ENCODE results near the gene KLHL29. TPM values are rescaled to one million over a fixed set of nuclear protein-coding genes. Genes with fewer than 3 reads are reported as not detected.
A peak's percentile ranks its signal among the peaks of the same experiment; 100 is the strongest.

KLHL29 gene
- total and polyA plus RNA-seq, 5 donors from 2014 or later: 0.09 to 1.3 (median 0.24) TPM

DNA sequence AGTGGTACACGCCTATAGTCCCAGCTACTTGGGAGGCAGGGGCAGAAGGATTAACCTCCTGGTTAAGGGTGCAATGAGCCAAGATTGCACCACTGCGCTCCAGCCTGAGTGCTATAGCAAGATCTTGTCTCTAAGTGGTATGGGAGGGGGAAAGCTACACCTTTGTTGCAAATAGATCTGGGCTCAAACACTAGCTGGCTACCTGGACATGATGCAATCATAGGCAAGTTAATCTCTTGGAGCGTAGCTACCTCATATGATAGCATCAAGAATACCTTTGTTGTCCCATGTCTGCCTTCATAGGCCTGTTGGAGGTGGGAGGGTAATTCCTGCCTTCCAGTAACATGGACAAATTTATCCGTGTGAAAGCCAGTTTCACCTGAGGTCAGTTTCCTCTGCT is 15.7 kb downstream of the KLHL29 start:
- Histone ChIP-seq H3K4me1 (ENCODE audit: control insufficient read depth, insufficient read depth, low read length, poor library complexity, severe bottlenecking) (no peaks in the 10 kb centered on the region), H3K27me3 (ENCODE audit: control insufficient read depth, insufficient read depth, low read length) (no peaks in the 10 kb centered on the region), H3K36me3 (ENCODE audit: control insufficient read depth, insufficient read depth, low read length) (no peaks in the 10 kb centered on the region), H3K4me3 (ENCODE audit: low read depth, low read length) (no peak overlapping the region), H3K27ac (ENCODE audit: insufficient read depth, low read length, poor library complexity, severe bottlenecking) (no peak overlapping the region), H3K9me3 (ENCODE audit: control insufficient read depth in 2 of 2, low read length in 2 of 2) (no peaks in the 10 kb centered on the region)
- H3K4me3 Mint-ChIP-seq: no peak overlapping the region
- peaks cover 0 to 2% (median 0%) of the 10 kb centered on the region in 7 donors for H3K9me3 Mint-ChIP-seq
- DNase-seq (no peak), ATAC-seq (ENCODE audit: low read depth in 2 of 2) (no peak)
- H3K27me3 Mint-ChIP-seq: no peaks in the 10 kb centered on the region
- no peak overlapping the region for H3K27ac Mint-ChIP-seq
- no peaks in the 10 kb centered on the region for H3K36me3 Mint-ChIP-seq
- peaks cover 0 to 12% (median 0%) of the 10 kb centered on the region in 4 donors for H3K4me1 Mint-ChIP-seq

DNA sequence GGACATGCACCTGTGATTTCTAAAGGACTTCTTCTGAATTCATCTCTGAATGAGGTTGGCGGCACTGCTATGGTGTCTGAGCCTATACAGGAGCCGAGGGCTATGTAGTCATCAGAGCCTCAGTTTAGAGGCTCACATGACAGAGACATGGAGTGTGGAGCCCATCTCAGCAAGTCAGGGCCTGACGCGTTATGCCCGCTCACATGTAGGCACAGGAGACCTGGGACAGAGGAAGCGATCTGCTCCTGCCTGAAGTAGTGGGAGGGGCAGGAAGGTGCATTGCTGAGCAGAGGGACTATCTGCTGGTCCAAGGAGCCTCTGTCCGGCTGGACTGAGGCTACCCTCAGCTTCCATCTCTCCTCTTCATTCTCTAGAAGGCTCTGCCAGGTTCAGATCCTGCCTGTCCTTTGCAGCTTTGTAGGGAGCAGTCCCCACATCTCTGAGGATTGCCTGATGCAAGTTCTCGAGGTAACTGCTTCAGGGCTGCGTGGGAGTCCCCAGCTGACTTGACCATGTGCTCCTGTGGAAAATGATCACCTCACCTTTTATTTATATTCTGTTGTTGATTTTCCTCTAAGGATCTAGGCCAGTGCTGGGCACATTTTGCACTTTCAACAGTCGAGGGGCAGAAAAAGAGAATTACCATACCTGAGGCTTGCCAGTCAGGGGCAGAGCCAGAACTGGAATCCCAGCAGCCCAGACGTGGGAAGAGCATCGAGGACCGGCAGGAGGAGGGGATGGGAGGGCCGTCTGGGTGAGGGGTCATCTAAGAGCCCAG is 16.6 kb downstream of the KLHL29 start:
- H3K4me3 ChIP-seq (ENCODE audit: low read depth, low read length): no peak overlapping the region
- DNase-seq (no peak), ATAC-seq (ENCODE audit: low read depth in 2 of 2) (no peak)
- no peaks in the 10 kb centered on the region for H3K27me3 ChIP-seq (ENCODE audit: control insufficient read depth, insufficient read depth, low read length)
- no peak overlapping the region for H3K4me3 Mint-ChIP-seq
- no peaks in the 10 kb centered on the region for H3K36me3 Mint-ChIP-seq
- no peaks in the 10 kb centered on the region for H3K27me3 Mint-ChIP-seq
- peaks cover 0 to 2% (median 0%) of the 10 kb centered on the region in 7 donors for H3K9me3 Mint-ChIP-seq
- H3K4me1 Mint-ChIP-seq: peaks cover 0 to 12% (median 0%) of the 10 kb centered on the region in 4 donors
- H3K36me3 ChIP-seq (ENCODE audit: control insufficient read depth, insufficient read depth, low read length): no peaks in the 10 kb centered on the region
- H3K27ac Mint-ChIP-seq: no peak overlapping the region
- H3K9me3 ChIP-seq (ENCODE audit: control insufficient read depth in 2 of 2, low read length in 2 of 2): no peaks in the 10 kb centered on the region
- H3K27ac ChIP-seq (ENCODE audit: insufficient read depth, low read length, poor library complexity, severe bottlenecking): no peak overlapping the region
- no peaks in the 10 kb centered on the region for H3K4me1 ChIP-seq (ENCODE audit: control insufficient read depth, insufficient read depth, low read length, poor library complexity, severe bottlenecking)

DNA sequence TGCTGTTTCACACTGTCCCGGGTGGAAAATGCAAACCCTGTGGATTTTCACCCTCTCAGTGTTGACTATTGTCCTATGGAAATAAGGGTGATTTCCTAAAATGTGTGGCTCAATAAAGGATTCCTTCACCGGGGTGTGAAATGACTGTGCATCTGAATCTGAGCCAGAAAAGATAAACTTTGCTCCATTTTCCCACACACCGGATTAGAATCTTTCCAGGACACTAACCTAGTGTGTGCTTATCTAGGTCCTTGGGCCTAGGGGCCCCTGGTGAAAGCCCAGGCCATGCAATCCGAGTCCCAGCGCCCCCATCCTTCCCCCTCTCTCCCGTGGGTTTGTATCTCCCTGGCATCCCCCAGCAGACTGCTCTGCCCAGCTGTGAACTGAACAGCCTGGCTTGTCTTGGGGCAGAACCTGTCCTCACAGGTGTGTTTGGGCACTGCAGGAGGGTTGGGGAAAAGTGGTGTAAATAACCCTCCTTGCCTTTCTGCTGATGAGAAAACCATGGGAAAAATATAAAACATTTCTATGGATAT is 17.3 kb downstream of the KLHL29 start:
- no peak overlapping the region for H3K4me3 Mint-ChIP-seq
- no peak overlapping the region for H3K27ac Mint-ChIP-seq
- peaks cover 0 to 12% (median 0%) of the 10 kb centered on the region in 4 donors for H3K4me1 Mint-ChIP-seq
- H3K27me3 Mint-ChIP-seq: no peaks in the 10 kb centered on the region
- peaks cover 0 to 2% (median 0%) of the 10 kb centered on the region in 7 donors for H3K9me3 Mint-ChIP-seq
- H3K27ac ChIP-seq (ENCODE audit: insufficient read depth, low read length, poor library complexity, severe bottlenecking): no peak overlapping the region
- ATAC-seq (ENCODE audit: low read depth in 2 of 2) (no peak), DNase-seq (no peak)
- no peaks in the 10 kb centered on the region for H3K4me1 ChIP-seq (ENCODE audit: control insufficient read depth, insufficient read depth, low read length, poor library complexity, severe bottlenecking)
- no peaks in the 10 kb centered on the region for H3K9me3 ChIP-seq (ENCODE audit: control insufficient read depth in 2 of 2, low read length in 2 of 2)
- no peak overlapping the region for H3K4me3 ChIP-seq (ENCODE audit: low read depth, low read length)
- H3K36me3 ChIP-seq (ENCODE audit: control insufficient read depth, insufficient read depth, low read length): no peaks in the 10 kb centered on the region
- no peaks in the 10 kb centered on the region for H3K27me3 ChIP-seq (ENCODE audit: control insufficient read depth, insufficient read depth, low read length)
- no peaks in the 10 kb centered on the region for H3K36me3 Mint-ChIP-seq

DNA sequence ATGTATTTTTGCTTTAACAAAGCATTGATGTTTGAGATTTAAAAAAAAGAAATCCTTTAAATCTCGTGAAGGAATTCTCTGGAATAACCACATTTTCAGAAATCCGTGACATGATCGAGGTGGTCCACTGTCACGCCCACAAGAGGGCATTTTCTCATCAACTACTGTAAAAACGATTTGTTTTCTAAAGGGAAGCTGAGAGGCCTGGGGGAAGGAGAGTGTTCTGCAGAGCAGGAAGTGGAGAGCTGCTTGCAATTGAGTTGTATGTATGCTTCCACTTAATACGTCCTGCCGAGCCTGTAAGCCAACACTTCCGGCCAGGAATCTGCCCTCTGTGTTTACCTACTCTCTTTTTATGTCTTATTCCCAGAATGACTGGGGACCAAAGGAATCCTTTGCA is 19.4 kb downstream of the KLHL29 start:
- DNase-seq: peak in 1 of 3 donors; percentile 57
- H3K36me3 ChIP-seq (ENCODE audit: control insufficient read depth, insufficient read depth, low read length): no peaks in the 10 kb centered on the region
- no peak overlapping the region for H3K27ac ChIP-seq (ENCODE audit: insufficient read depth, low read length, poor library complexity, severe bottlenecking)
- no peaks in the 10 kb centered on the region for H3K27me3 Mint-ChIP-seq
- H3K4me3 ChIP-seq (ENCODE audit: low read depth, low read length): no peak overlapping the region
- H3K9me3 ChIP-seq (ENCODE audit: control insufficient read depth in 2 of 2, low read length in 2 of 2): no peaks in the 10 kb centered on the region
- ATAC-seq (ENCODE audit: low read depth in 2 of 2): no peak
- peak overlapping the region in 1 of 3 donors; percentile 26 for H3K27ac Mint-ChIP-seq
- H3K9me3 Mint-ChIP-seq: no peaks in the 10 kb centered on the region
- no peak overlapping the region for H3K4me3 Mint-ChIP-seq
- H3K4me1 Mint-ChIP-seq: peaks cover 0 to 12% (median 0%) of the 10 kb centered on the region in 4 donors
- no peaks in the 10 kb centered on the region for H3K4me1 ChIP-seq (ENCODE audit: control insufficient read depth, insufficient read depth, low read length, poor library complexity, severe bottlenecking)
- H3K27me3 ChIP-seq (ENCODE audit: control insufficient read depth, insufficient read depth, low read length): no peaks in the 10 kb centered on the region
- H3K36me3 Mint-ChIP-seq: no peaks in the 10 kb centered on the region

DNA sequence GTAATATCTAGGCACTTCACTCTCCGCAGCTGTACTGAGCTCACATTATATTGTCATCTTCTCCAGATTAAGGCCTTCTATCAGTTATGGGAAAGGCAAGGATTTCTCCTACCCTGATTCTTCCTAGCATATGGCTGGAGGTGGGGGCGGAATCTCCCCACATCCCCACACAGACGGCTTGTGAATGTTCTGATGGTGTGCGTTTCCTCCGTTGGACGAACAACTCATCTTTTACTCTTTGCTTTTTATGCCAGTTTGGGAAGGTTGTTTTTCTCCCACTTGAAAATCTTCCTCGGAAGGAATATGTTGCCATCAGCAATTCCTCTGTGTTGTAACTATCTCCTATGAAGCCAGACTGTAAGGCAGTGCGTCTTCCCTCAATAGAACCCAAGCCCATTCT is 24.3 kb downstream of the KLHL29 start:
- Mint-ChIP-seq H3K27ac (no peak overlapping the region), H3K4me3 (no peak overlapping the region), H3K9me3 (no peaks in the 10 kb centered on the region), H3K27me3 (peaks cover 4% of the 10 kb centered on the region), H3K36me3 (no peaks in the 10 kb centered on the region), H3K4me1 (peaks cover 0 to 6% (median 0%) of the 10 kb centered on the region in 4 donors)
- ATAC-seq (ENCODE audit: low read depth in 2 of 2) (no peak), DNase-seq (no peak)
- no peak overlapping the region for H3K27ac ChIP-seq (ENCODE audit: insufficient read depth, low read length, poor library complexity, severe bottlenecking)
- no peak overlapping the region for H3K4me3 ChIP-seq (ENCODE audit: low read depth, low read length)
- H3K9me3 ChIP-seq (ENCODE audit: control insufficient read depth in 2 of 2, low read length in 2 of 2): no peaks in the 10 kb centered on the region
- no peaks in the 10 kb centered on the region for H3K36me3 ChIP-seq (ENCODE audit: control insufficient read depth, insufficient read depth, low read length)
- H3K4me1 ChIP-seq (ENCODE audit: control insufficient read depth, insufficient read depth, low read length, poor library complexity, severe bottlenecking): no peaks in the 10 kb centered on the region
- H3K27me3 ChIP-seq (ENCODE audit: control insufficient read depth, insufficient read depth, low read length): no peaks in the 10 kb centered on the region

DNA sequence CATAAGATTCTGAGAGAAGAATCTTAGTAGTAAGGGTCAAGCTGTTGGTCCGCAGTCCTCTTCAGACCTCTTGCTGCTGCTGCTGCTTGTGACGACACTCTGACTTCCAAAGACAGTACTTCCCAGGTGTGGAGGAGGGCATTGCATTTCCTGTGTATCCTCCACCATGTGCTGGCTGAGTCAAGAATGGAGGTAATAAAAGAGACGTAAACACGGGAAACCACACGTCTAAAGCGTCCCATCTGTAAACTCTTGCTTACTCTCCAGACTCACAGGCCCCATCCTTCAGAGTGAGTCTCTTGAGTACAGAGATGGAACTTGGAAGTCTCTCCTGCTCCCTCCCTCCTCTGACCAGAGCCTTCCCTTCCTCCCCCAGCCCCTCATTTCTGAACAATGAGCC is 25.6 kb downstream of the KLHL29 start:
- no peak overlapping the region for H3K4me3 ChIP-seq (ENCODE audit: low read depth, low read length)
- no peak overlapping the region for H3K27ac Mint-ChIP-seq
- no peak overlapping the region for H3K27ac ChIP-seq (ENCODE audit: insufficient read depth, low read length, poor library complexity, severe bottlenecking)

DNA sequence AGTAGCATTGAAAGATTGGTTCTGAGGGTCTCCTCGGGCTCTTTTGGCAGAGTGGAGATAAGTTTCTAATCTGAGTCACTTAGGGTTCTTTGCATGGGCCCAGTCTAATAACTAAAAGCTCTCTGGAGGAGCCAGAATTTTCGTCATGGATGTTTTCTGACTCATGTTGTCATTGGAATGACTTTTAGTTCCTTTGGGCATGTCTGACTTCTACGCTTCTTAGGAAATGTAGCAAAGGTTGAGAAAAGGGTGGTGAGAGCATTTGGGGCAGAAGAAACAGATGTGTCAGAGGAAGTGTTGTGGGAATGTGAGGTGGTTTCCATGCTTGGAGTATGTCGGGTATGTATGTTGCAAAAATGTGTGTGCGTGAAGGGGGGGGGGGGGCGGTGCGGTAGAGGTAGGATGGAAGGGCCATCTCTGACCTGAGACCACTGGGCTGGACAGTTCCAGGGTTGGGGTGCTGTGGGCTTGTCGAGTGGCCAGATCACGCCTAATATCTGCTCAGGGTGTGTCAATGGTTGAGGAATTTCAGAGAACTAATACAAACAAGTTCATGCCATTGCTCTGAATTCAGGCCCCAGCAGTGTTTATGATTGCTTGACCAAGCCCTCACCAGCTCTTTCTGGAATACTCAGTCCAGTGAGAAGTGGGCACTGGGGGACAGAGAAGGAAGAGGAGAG is 26.9 kb downstream of the KLHL29 start:
- no peaks in the 10 kb centered on the region for H3K36me3 ChIP-seq (ENCODE audit: control insufficient read depth, insufficient read depth, low read length)
- H3K4me3 ChIP-seq (ENCODE audit: low read depth, low read length): no peak overlapping the region
- DNase-seq (no peak), ATAC-seq (ENCODE audit: low read depth in 2 of 2) (no peak)
- Mint-ChIP-seq H3K4me1 (no peaks in the 10 kb centered on the region), H3K36me3 (no peaks in the 10 kb centered on the region), H3K27ac (peak overlapping the region in 1 of 3 donors; percentile 66), H3K27me3 (peaks cover 4% of the 10 kb centered on the region), H3K9me3 (no peaks in the 10 kb centered on the region), H3K4me3 (no peak overlapping the region)
- no peaks in the 10 kb centered on the region for H3K27me3 ChIP-seq (ENCODE audit: control insufficient read depth, insufficient read depth, low read length)
- no peaks in the 10 kb centered on the region for H3K4me1 ChIP-seq (ENCODE audit: control insufficient read depth, insufficient read depth, low read length, poor library complexity, severe bottlenecking)
- H3K9me3 ChIP-seq (ENCODE audit: control insufficient read depth in 2 of 2, low read length in 2 of 2): no peaks in the 10 kb centered on the region
- H3K27ac ChIP-seq (ENCODE audit: insufficient read depth, low read length, poor library complexity, severe bottlenecking): no peak overlapping the region

More for the DNA sequence above, 25.6 kb downstream of the KLHL29 start:
- ATAC-seq (ENCODE audit: low read depth in 2 of 2) (no peak), DNase-seq (no peak)
- no peaks in the 10 kb centered on the region for H3K27me3 ChIP-seq (ENCODE audit: control insufficient read depth, insufficient read depth, low read length)
- H3K4me3 Mint-ChIP-seq: no peak overlapping the region
- no peaks in the 10 kb centered on the region for H3K36me3 Mint-ChIP-seq
- no peaks in the 10 kb centered on the region for H3K36me3 ChIP-seq (ENCODE audit: control insufficient read depth, insufficient read depth, low read length)
- H3K4me1 Mint-ChIP-seq: no peaks in the 10 kb centered on the region
- H3K4me1 ChIP-seq (ENCODE audit: control insufficient read depth, insufficient read depth, low read length, poor library complexity, severe bottlenecking): no peaks in the 10 kb centered on the region
- H3K27me3 Mint-ChIP-seq: peaks cover 4% of the 10 kb centered on the region
- H3K9me3 ChIP-seq (ENCODE audit: control insufficient read depth in 2 of 2, low read length in 2 of 2): no peaks in the 10 kb centered on the region
- no peaks in the 10 kb centered on the region for H3K9me3 Mint-ChIP-seq
